Natural killer cell (primary cell): Measurements from ENCODE around the gene FAM83F. TPM values are rescaled to one million over a fixed set of nuclear protein-coding genes. Genes with fewer than 3 reads are reported as not detected.

Source experiments
- ATAC-seq, 3 donors: fragments of 150-1000 bp in 2 of 3; fragments of 200-7000 bp in 1 of 3; cut with Tn5 transposase; 1 replicate in 1 of 3; 2 replicates in 2 of 3; pipeline ENCODE4 v1.10.0; 2021; ENCODE audit warnings: mild to moderate bottlenecking in 2 of 3, moderate library complexity in 2 of 3
- DNase-seq, 2 donors: peaks; one replicate each; pipeline versions ENCODE4 v3.0.0 to v3.0.0-alpha.2; 2013 to 2021; ENCODE audit warnings: mixed read lengths in 1 of 2
- H3K27ac ChIP-seq: one replicate; pipeline ENCODE4 v1.5.1; 2013; ENCODE audit warnings: mild to moderate bottlenecking, low read length
- H3K27me3 ChIP-seq: one replicate; pipeline ENCODE4 v1.6.1; 2013; ENCODE audit warnings: low read length; ENCODE audit not compliant: control insufficient read depth, insufficient read depth
- H3K36me3 ChIP-seq: one replicate; pipeline ENCODE4 v1.6.1; 2013; ENCODE audit warnings: low read length; ENCODE audit not compliant: control insufficient read depth, insufficient read depth
- H3K4me1 ChIP-seq: one replicate; pipeline ENCODE4 v1.6.1; 2013; ENCODE audit warnings: low read length; ENCODE audit not compliant: control insufficient read depth, insufficient read depth
- H3K4me3 ChIP-seq: one replicate; pipeline ENCODE4 v1.5.1; 2013; ENCODE audit warnings: low read length
- H3K9me3 ChIP-seq: one replicate; pipeline ENCODE4 v1.6.1; 2013; ENCODE audit warnings: low read length; ENCODE audit not compliant: control insufficient read depth, insufficient read depth
- H3K27ac Mint-ChIP-seq, 2 donors: one replicate each; pipeline ENCODE4 v1.8.0; 2022; ENCODE audit warnings: mild to moderate bottlenecking in 2 of 2, mixed read lengths in 2 of 2, moderate library complexity in 1 of 2
- H3K27me3 Mint-ChIP-seq, 2 donors: one replicate each; pipeline ENCODE4 v1.8.0; 2022; ENCODE audit warnings: low read depth in 2 of 2, mixed read lengths in 2 of 2
- H3K36me3 Mint-ChIP-seq: one replicate; pipeline ENCODE4 v1.8.0; 2022; ENCODE audit warnings: mixed read lengths
- H3K4me1 Mint-ChIP-seq, 2 donors: one replicate each; pipeline ENCODE4 v1.8.0; 2022; ENCODE audit warnings: mixed read lengths in 2 of 2
- H3K4me3 Mint-ChIP-seq: one replicate; pipeline ENCODE4 v1.8.0; 2022; ENCODE audit warnings: mild to moderate bottlenecking, moderate library complexity, mixed read lengths
- H3K9me3 Mint-ChIP-seq, 2 donors: one replicate each; pipeline ENCODE4 v1.8.0; 2022; ENCODE audit warnings: mixed read lengths in 2 of 2
- WGBS: methylation state at CpG from one replicate; pipeline ENCODE4 v1.1.7; 2013; ENCODE audit warnings: missing lambda C conversion rate; ENCODE audit not compliant: insufficient coverage; 5-methylcytosine and 5-hydroxymethylcytosine counted together
- intact Hi-C: fragments of 100-400 bp; cut with micrococcal nuclease; formaldehyde crosslinking; loops from one replicate; pipeline ENCODE4 v1.14.2; 2022
- total RNA-seq, 4 donors: library from RNA; stranded (reverse); fragments of 120-200 nt in 1 of 4; gene quantifications; one replicate each; pipeline versions ENCODE4 v1.2.3 to v1.2.4, GENCODE V29; 2013 to 2022
- TF ChIP-seq, protein P1 (sequence below): fragments of 200-600 bp; IDR thresholded peaks from one replicate; pipeline ENCODE4 v1.8.0; 2022; ENCODE audit warnings: antibody characterized with exemption

Gene FAM83F
- total RNA-seq, 3 donors from 2014 or later (not counting 1 experiment from before 2014, with no cell fraction given), result 1.0 to 7.5 TPM; not detected in 1

- peaks cover 7% of the 10 kb centered on the region for H3K36me3 Mint-ChIP-seq
- ATAC-seq (no peak), DNase-seq (no peak)
- TF ChIP-seq, protein P1, sequence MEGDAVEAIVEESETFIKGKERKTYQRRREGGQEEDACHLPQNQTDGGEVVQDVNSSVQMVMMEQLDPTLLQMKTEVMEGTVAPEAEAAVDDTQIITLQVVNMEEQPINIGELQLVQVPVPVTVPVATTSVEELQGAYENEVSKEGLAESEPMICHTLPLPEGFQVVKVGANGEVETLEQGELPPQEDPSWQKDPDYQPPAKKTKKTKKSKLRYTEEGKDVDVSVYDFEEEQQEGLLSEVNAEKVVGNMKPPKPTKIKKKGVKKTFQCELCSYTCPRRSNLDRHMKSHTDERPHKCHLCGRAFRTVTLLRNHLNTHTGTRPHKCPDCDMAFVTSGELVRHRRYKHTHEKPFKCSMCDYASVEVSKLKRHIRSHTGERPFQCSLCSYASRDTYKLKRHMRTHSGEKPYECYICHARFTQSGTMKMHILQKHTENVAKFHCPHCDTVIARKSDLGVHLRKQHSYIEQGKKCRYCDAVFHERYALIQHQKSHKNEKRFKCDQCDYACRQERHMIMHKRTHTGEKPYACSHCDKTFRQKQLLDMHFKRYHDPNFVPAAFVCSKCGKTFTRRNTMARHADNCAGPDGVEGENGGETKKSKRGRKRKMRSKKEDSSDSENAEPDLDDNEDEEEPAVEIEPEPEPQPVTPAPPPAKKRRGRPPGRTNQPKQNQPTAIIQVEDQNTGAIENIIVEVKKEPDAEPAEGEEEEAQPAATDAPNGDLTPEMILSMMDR, result no peak
- Histone ChIP-seq H3K4me3 (no peak overlapping the region), H3K27ac (no peak overlapping the region), H3K36me3 (peaks cover 50% of the 10 kb centered on the region), H3K9me3 (no peaks in the 10 kb centered on the region), H3K27me3 (no peaks in the 10 kb centered on the region), H3K4me1 (no peaks in the 10 kb centered on the region)
- no peaks in the 10 kb centered on the region for H3K9me3 Mint-ChIP-seq
- H3K4me1 Mint-ChIP-seq, result peaks cover 0 to 36% of the 10 kb centered on the region in 2 donors
- no peaks in the 10 kb centered on the region for H3K27me3 Mint-ChIP-seq
- H3K4me3 Mint-ChIP-seq, result no peak overlapping the region
- WGBS, result 77% methylated on average over 5 of the region's 5 CpGs
- intact Hi-C loops, result no loop called here
- no peak overlapping the region for H3K27ac Mint-ChIP-seq
Observed at GRCh38 chr22:39973656-39974055, 21.1 kb upstream of the FAM83F start.

DNA sequence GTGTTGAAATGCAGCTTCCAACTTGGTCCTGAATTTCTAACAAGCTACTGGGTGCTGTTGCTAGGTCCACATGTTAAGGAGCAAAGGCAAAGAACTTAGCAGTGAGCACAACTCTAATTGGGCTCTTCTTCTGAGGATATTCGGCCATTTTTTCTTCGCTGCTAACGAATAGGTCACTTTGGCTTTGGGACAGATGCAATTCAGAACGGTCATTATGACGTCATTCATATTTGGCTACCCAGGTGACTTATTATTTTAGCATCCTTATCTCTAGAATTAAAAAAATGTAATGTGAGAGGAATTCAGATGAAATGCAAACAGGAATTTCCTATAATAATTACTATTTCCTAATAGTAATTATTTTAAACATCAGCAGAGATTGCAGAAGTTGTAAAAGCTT is 20.7 kb upstream of the FAM83F start:
- TF ChIP-seq, protein P1, result no peak
- Mint-ChIP-seq H3K36me3 (peaks cover 3% of the 10 kb centered on the region), H3K4me1 (peaks cover 0 to 35% of the 10 kb centered on the region in 2 donors), H3K4me3 (no peak overlapping the region), H3K9me3 (no peaks in the 10 kb centered on the region), H3K27ac (no peak overlapping the region), H3K27me3 (no peaks in the 10 kb centered on the region)
- no peak for DNase-seq
- Histone ChIP-seq H3K4me1 (no peaks in the 10 kb centered on the region), H3K4me3 (no peak overlapping the region), H3K36me3 (peaks cover 46% of the 10 kb centered on the region), H3K27me3 (no peaks in the 10 kb centered on the region), H3K27ac (no peak overlapping the region), H3K9me3 (no peaks in the 10 kb centered on the region)
- ATAC-seq, result no peak
- intact Hi-C loops, result no loop called here
- WGBS, result 96% methylated on average over 4 of the region's 5 CpGs

DNA sequence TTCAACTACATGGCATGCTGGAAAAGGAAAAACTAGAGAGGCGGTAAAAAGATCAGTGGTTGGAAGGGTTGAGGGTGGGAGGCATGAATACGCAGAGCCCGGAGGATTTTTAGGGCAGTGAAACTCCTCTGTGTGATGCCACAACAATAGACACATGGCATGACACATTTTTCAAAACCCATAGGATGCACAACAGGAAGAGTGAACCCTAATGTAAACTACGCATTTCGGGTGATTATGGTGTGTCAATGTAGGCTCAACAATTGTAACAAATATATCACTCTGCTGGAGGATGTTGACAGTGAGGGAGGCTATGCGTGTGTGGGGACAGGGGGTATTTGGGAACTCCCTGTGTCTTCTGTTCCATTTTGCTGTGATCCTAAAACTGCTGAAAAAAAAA is 15.7 kb upstream of the FAM83F start:
- ATAC-seq, result no peak
- no peaks in the 10 kb centered on the region for H3K4me1 ChIP-seq
- no peaks in the 10 kb centered on the region for H3K9me3 ChIP-seq

More for the DNA sequence above, 15.7 kb upstream of the FAM83F start:
- Mint-ChIP-seq H3K27ac (peak overlapping the region in 1 of 2 donors; percentile 63), H3K4me1 (peaks cover 0 to 22% of the 10 kb centered on the region in 2 donors), H3K4me3 (no peak overlapping the region), H3K9me3 (no peaks in the 10 kb centered on the region), H3K27me3 (no peaks in the 10 kb centered on the region), H3K36me3 (no peaks in the 10 kb centered on the region)
- 93% methylated on average over 5 of the region's 6 CpGs for WGBS
- intact Hi-C loops, result no loop called here
- Histone ChIP-seq H3K27me3 (no peaks in the 10 kb centered on the region), H3K27ac (no peak overlapping the region), H3K36me3 (no peaks in the 10 kb centered on the region), H3K4me3 (no peak overlapping the region)
- TF ChIP-seq, protein P1, result no peak
- peak in 1 of 2 donors; percentile 35 for DNase-seq
